Heart right ventricle (tissue), 16 donors: ENCODE data around the gene RFT1. TPM values are rescaled to one million over a fixed set of nuclear protein-coding genes. Genes with fewer than 3 reads are reported as not detected.

Source experiments
- ATAC-seq, 8 donors: fragments of 200-7000 bp; cut with Tn5 transposase; one replicate each; pipeline ENCODE4 v1.9.1; 2020; ENCODE audit warnings: mild to moderate bottlenecking in 8 of 8, moderate library complexity in 8 of 8, moderate number of reproducible peaks in 1 of 8
- DNase-seq, 2 donors: peaks; one replicate each; pipeline ENCODE4 v3.0.0-alpha.2; 2020
- H3K27ac ChIP-seq, 10 donors: fragments of 200-600 bp; sonication (generic) in 2 of 10; one replicate each; pipeline versions ENCODE4 v1.5.0 to v1.8.0; 2020 to 2022; ENCODE audit warnings: mild to moderate bottlenecking in 3 of 10
- H3K27me3 ChIP-seq, 7 donors: fragments of 200-600 bp; one replicate each; pipeline ENCODE4 v1.8.0; 2021 to 2022; ENCODE audit warnings: mild to moderate bottlenecking in 2 of 7
- H3K36me3 ChIP-seq, 9 donors: fragments of 200-600 bp; sonication (generic) in 1 of 9; one replicate each; pipeline versions ENCODE4 v1.5.0 to v1.8.0; 2020 to 2022; ENCODE audit warnings: mild to moderate bottlenecking in 2 of 9
- H3K4me1 ChIP-seq, 9 donors: fragments of 200-600 bp; sonication (generic) in 1 of 9; one replicate each; pipeline versions ENCODE4 v1.5.0 to v1.8.0; 2020 to 2022; ENCODE audit warnings: mild to moderate bottlenecking in 4 of 9
- H3K4me3 ChIP-seq, 10 donors: fragments of 200-600 bp; sonication (generic) in 2 of 10; one replicate each; pipeline versions ENCODE4 v1.5.0 to v1.8.0; 2020 to 2022; ENCODE audit warnings: mild to moderate bottlenecking in 7 of 10, moderate library complexity in 2 of 10
- H3K9me3 ChIP-seq, 11 donors: fragments of 200-600 bp in 10 of 11; sonication (generic) in 2 of 11; one replicate each; pipeline versions ENCODE4 v1.5.0 to v1.8.0; 2013 to 2022; ENCODE audit warnings: mild to moderate bottlenecking in 2 of 11, control low read depth in 1 of 11, moderate library complexity in 1 of 11
- WGBS, 2 donors: extraction: QIAGEN DNeasy Blood & Tissue Kit; methylation state at CpG; one replicate each; pipeline ENCODE4 v1.1.7; 2013; ENCODE audit warnings: inconsistent platforms in 1 of 2; 5-methylcytosine and 5-hydroxymethylcytosine counted together
- intact Hi-C, 10 donors: fragments of 100-400 bp; cut with DNase I; formaldehyde crosslinking; loops; one replicate each; pipeline versions ENCODE4 v1.11.1 to v1.14.2; 2022
- long read RNA-seq, 3 donors: library from polyadenylated mRNA; unstranded; transcript quantifications; one replicate each; pipeline ENCODE4 v2.0.0, GENCODE V29; 2020 to 2021
- polyA plus RNA-seq, 2 donors: library from polyadenylated mRNA; stranded (reverse); fragments of 200-250 nt; gene quantifications; one replicate each; pipeline ENCODE4 v1.2.3, GENCODE V29; 2013
- total RNA-seq, 10 donors: library from RNA; stranded (reverse); fragmentation: NEBNext Ultra II Directional in 3 of 10; extraction: Animal tissue kit (Norgen Biotek cat#: 25700) in 3 of 10; gene quantifications; one replicate each; pipeline versions ENCODE4 v1.2.1 to v1.2.4, GENCODE V29; 2021 to 2023
- TF ChIP-seq, protein P1 (sequence below), 9 donors: fragments of 200-600 bp; sonication (generic) in 2 of 9; IDR thresholded peaks; one replicate each; pipeline versions ENCODE4 v1.5.0 to v1.8.0; 2021 to 2022; ENCODE audit warnings: antibody characterized with exemption in 9 of 9, mild to moderate bottlenecking in 5 of 9, moderate library complexity in 1 of 9
- donor health status: Arrhythmogenic right ventricular cardiomyopathy.
- donor health status: ischemic (EF 13 %, LVEDD 7.1; RV severe dilation, severe dysfunction).
- donor health status: healthy with polysubstance abuse.
- donor health status: DM: no; HTN: yes; CAD: no.
- donor health status: DM: no; HTN: no; CAD: no.
- donor health status: ischemic (EF 25% LVEDD 6.9; RV normal size, moderate dysfunction).
- donor health status: ischemic (EF 25% LVEDD 5.7; RV mildly dilated, moderate dysfunction).
- donor health status: healthy.
- donor health status: DM: yes; HTN: yes; CAD: no.
- donor health status: Ischemic cardiomyopathy.
- donor health status: ischemic (EF 35%, LVEDD 5.7; RV mildly dilated, moderate dysfunction).
- donor health status: nonischemic (EF 11% LVEDD 7.7; RV severe dilation, severe dysfunction).
- donor health status: DM: yes; HTN: yes; CAD: no.
- donor health status: PGD.
- donor health status: ischemic (EF 29% LVEDD 5.4; RV normal size, mild dysfunction).
- donor health status: nonischemic (EF 23%, LVEDD 6.1; RV moderate dilation, normal function).

Gene RFT1
- total RNA-seq (10 to 100 TPM in 4 of 10 donors, 1 to 10 TPM in 6; 5.7 to 13.1 (median 9.5) TPM), polyA plus RNA-seq (1 to 10 TPM; 4.6 to 8.2 TPM)
- long read RNA-seq, donor 1, full-length matches to known transcripts = 15 of 20 reads
- long read RNA-seq, donor 1, partial matches to known transcripts = 1 of 20 reads
- long read RNA-seq, donor 1, other reads (novel, unspliced or antisense) = 4 of 20 reads
- long read RNA-seq, donor 2, full-length matches to known transcripts = 20 of 28 reads
- long read RNA-seq, donor 2, partial matches to known transcripts = 0 of 28 reads
- long read RNA-seq, donor 2, other reads (novel, unspliced or antisense) = 8 of 28 reads
- long read RNA-seq, donor 3, full-length matches to known transcripts = 40 of 50 reads
- long read RNA-seq, donor 3, partial matches to known transcripts = 4 of 50 reads
- long read RNA-seq, donor 3, other reads (novel, unspliced or antisense) = 6 of 50 reads

GRCh38 chr3:53130179-53131061 lies at the start of gene RFT1:
TSS of gene RFT1 (minus strand) at chr3:53130435. CDS start at chr3:53130400, 35 bp downstream.
- peak; percentile 94 to 99 (median 98) for ATAC-seq

DNA sequence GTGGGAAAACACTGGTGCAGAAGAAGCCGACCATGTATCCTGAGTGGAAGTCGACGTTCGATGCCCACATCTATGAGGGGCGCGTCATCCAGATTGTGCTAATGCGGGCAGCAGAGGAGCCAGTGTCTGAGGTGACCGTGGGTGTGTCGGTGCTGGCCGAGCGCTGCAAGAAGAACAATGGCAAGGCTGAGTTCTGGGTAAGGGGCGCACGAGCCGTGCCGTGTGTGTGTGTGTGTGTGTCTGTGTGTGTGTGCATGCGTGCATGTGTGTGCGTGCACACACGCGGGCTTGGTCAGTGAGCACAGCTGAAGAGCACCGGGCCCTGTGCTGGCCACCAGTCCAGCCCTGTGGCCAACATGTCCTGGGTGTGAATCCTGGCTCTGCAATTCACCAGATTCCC lies 49.3 kb upstream of the RFT1 start:
- 93 to 97% methylated on average over 20 of the region's 20 CpGs for WGBS, 2 donors
- H3K9me3 ChIP-seq = no peaks in the 10 kb centered on the region
- H3K4me3 ChIP-seq = no peak overlapping the region
- DNase-seq (no peak), ATAC-seq (no peak)
- no peaks in the 10 kb centered on the region for H3K27me3 ChIP-seq
- TF ChIP-seq, protein P1, sequence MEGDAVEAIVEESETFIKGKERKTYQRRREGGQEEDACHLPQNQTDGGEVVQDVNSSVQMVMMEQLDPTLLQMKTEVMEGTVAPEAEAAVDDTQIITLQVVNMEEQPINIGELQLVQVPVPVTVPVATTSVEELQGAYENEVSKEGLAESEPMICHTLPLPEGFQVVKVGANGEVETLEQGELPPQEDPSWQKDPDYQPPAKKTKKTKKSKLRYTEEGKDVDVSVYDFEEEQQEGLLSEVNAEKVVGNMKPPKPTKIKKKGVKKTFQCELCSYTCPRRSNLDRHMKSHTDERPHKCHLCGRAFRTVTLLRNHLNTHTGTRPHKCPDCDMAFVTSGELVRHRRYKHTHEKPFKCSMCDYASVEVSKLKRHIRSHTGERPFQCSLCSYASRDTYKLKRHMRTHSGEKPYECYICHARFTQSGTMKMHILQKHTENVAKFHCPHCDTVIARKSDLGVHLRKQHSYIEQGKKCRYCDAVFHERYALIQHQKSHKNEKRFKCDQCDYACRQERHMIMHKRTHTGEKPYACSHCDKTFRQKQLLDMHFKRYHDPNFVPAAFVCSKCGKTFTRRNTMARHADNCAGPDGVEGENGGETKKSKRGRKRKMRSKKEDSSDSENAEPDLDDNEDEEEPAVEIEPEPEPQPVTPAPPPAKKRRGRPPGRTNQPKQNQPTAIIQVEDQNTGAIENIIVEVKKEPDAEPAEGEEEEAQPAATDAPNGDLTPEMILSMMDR (IDR thresholded peaks at IDR 0.05) = no peak
- peaks cover 0 to 89% (median 10%) of the 10 kb centered on the region in 9 donors for H3K36me3 ChIP-seq
- peaks cover 0 to 25% (median 0%) of the 10 kb centered on the region in 9 donors for H3K4me1 ChIP-seq
- H3K27ac ChIP-seq = no peak overlapping the region
- intact Hi-C loops = loop anchor here in 1 of 10 donors (5.0 kb wide), 1 partner anchor 37 kb away; no protein-coding TSS in a partner anchor

More at GRCh38 chr3:53130179-53131061, at the start of gene RFT1:
- intact Hi-C loops = loop anchor here in 7 of 10 donors (1.0 to 5.0 kb wide), 4 partner anchors 30 to 67 kb away; partner anchors contain the start of gene PRKCD (in 2 of the 7)
- TF ChIP-seq, protein P1 (IDR thresholded peaks at IDR 0.05) = peak in 4 of 9 donors; percentile 10 to 43 (median 38)
- H3K27ac ChIP-seq = peak within 1 kb of the TSS; percentile 84 to 98 (median 90)
- no peaks in the 10 kb centered on the region for H3K27me3 ChIP-seq
- WGBS, 2 donors = 3% methylated on average over 41 of the region's 41 CpGs
- H3K4me3 ChIP-seq = peak within 1 kb of the TSS; percentile 73 to 96 (median 89)
- no peaks in the 10 kb centered on the region for H3K9me3 ChIP-seq
- H3K4me1 ChIP-seq = peaks cover 6 to 42% (median 23%) of the 10 kb centered on the region in 9 donors
- peaks cover 0 to 23% (median 0%) of the 10 kb centered on the region in 9 donors for H3K36me3 ChIP-seq
- DNase-seq = peak; percentile 98 to 99

GRCh38 chr3:53178246-53178645 lies 48.0 kb upstream of the RFT1 start:
- ATAC-seq (no peak), DNase-seq (no peak)
- no peaks in the 10 kb centered on the region for H3K27me3 ChIP-seq
- peaks cover 0 to 25% (median 0%) of the 10 kb centered on the region in 9 donors for H3K4me1 ChIP-seq
- whole genome bisulfite sequencing, 2 donors = 96 to 97% methylated on average over 15 of the region's 15 CpGs
- no peak overlapping the region for H3K4me3 ChIP-seq
- H3K27ac ChIP-seq = no peak overlapping the region
- peaks cover 0 to 89% (median 5%) of the 10 kb centered on the region in 9 donors for H3K36me3 ChIP-seq
- intact Hi-C loops = loop anchor here in 1 of 10 donors (5.0 kb wide), 1 partner anchor 36 kb away; no protein-coding TSS in a partner anchor
- H3K9me3 ChIP-seq = no peaks in the 10 kb centered on the region
- TF ChIP-seq, protein P1 (IDR thresholded peaks at IDR 0.05) = no peak
